ENCODE results near the gene DRD5. TPM values are rescaled to one million over a fixed set of nuclear protein-coding genes. Genes with fewer than 3 reads are reported as not detected.

The DRD5 gene
- total RNA-seq, 1 donor from 2014 or later: 1.1 TPM

DNA sequence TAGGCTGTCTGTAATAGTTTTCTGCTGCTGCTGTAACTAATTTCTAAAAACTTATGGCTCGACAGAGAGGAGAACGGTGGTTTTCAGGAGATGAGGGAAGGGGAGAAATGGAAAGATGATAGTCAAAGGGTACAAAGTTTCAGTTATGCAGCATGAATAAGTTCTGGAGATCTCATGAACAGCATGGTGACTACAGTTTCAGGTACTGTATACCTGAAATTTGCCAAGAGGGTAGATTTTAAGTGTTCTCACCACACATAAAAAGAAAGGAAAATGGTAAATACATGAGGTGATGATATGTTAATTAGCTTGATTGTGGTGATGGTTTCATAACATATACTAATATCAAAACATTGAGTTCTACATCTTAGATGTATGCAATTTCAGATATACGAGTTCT is 34.9 kb downstream of the DRD5 start:
- DNase-seq: no peak

- DNase-seq: no peak
These were observed 38.9 kb downstream of the DRD5 start for GRCh38 chr4:9820343-9820742.

DNA sequence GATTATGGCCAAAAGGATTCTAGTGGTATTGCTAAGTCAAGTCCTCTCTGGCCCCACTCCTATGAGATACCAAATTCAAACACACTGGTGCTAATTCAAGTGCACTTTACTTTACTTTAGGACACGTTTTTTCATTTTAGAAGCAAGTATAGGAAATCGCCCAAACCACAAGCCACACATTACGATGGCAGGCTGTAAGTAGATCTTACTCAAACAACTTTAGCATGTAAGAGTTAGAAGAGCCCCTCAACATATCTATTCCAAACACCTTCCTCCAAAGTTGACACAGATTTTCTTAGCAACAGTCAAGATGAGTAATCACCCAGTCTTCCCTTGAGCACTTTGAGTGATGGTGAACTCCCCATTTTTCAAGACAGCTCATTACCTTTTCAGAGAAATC is 43.6 kb downstream of the DRD5 start:
- DNase-seq: no peak

- DNase-seq: no peak
These were observed 45.1 kb downstream of the DRD5 start for GRCh38 chr4:9826551-9826950.

GRCh38 chr4:9832640-9833039 is 51.2 kb downstream of the DRD5 start:
- DNase-seq: no peak

DNA sequence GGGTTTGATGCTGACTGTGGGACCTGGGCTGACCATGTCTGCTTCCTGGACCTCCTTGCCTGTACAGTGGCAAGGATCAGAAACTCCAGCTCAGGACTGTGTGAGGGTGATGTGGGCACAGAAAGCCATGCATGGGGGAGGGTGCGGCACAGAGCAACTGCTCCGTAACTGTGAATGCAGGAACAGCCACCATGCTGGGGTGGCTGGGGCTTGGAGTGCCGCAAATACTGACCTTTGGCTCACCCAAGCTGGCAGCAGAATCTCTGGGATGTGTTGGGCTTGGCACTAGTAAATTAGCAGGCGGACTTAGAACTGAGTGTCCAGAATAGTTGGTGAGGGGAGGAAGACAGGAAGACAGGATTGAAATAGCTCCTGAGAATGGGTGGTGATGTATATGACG is 52.0 kb downstream of the DRD5 start:
- DNase-seq: no peak

Small RNAs within 50 kb of the gene (small RNA-seq; reads per million reads assigned to genes)
- gene RNA5SP154 (ENCODE audit: low replicate concordance): not detected

Other genes with a start within 250 kb of the DRD5 start
- gene SLC2A9, start 239.9 kb downstream of the DRD5 start, total RNA-seq: 7.1 TPM